Activated naive CD4-positive, alpha-beta T cell treated with Interleukin-2 at 50 U/mL for 16 hours (primary cell): ENCODE measurements around the gene HTR6.

Experiments used
- DNase-seq: peaks from one replicate; pipeline ENCODE4 v3.0.0-alpha.2; 2020

The HTR6 gene

DNA sequence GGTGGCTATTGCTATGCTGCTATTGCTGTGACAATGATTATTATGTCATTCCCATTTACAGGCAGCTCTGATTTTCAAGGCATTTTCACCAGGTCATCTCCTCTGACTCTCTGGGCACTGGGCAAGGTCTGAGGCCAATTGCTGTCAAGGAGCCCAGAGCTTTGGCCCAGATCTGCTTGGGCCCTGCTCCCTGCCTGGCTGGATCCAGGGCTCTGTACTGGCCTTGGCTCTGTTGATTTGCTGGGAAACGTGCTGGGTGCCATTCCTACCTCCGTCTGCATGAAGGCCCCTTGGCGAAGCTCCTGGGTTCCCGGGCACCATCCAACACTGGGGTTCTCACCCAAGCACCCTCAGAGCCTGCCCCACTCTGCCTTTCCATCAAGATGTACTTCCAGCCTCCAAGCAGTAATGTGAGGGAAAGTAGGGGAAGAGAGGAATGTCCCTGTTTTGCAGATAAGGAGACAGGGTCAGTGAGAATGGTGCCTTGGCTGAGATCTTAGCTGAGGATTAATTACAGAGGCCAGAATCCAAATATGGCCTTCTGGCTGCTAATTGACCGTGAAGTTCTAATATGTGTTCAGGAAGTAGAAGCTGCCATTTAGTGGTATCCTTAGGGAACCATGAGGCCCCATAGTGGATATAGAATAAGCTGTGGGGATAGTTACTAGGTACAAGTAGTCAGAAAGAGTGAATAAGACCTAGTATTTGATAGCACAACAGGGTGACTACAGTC lies 63.9 kb downstream of the HTR6 start:
- no peak for DNase-seq

- no peak for DNase-seq
Measured at GRCh38 chr1:19730232-19730631, 65.6 kb downstream of the HTR6 start.
